NB4 (cell line): ENCODE measurements around the gene MAST4.
A peak's percentile ranks its signal among the peaks of the same experiment; 100 is the strongest.
"Not testable (repeated sequence)": the region's sequence is repeated elsewhere in the genome, so short reads cannot be mapped to it uniquely, and the experiment has no call there.

Experiments used
- DNase-seq: peaks from one replicate; pipeline ENCODE4 v3.0.0; 2010; ENCODE audit warnings: low read depth
- H3K4me3 ChIP-seq: one replicate; pipeline ENCODE4 v1.5.1; 2011; ENCODE audit warnings: mild to moderate bottlenecking, low read depth, low read length, moderate library complexity
- MYC ChIP-seq: IDR thresholded peaks from 2 replicates; pipeline ENCODE4 v1.6.1; 2011; ENCODE audit warnings: low read depth, low read length
- POLR2A ChIP-seq: IDR thresholded peaks from 2 replicates; pipeline ENCODE4 v1.6.1; 2011; ENCODE audit warnings: mild to moderate bottlenecking; ENCODE audit not compliant: insufficient read length; ENCODE audit errors: extremely low read depth
- TF ChIP-seq, protein P1 (sequence below): IDR thresholded peaks from one replicate; pipeline ENCODE4 v1.5.1; 2012; ENCODE audit warnings: low read depth, low read length
- TF ChIP-seq, protein P2 (sequence below): IDR thresholded peaks from 2 replicates; pipeline ENCODE4 v1.6.1; 2011; ENCODE audit warnings: low read depth, low read length

Gene MAST4

DNA sequence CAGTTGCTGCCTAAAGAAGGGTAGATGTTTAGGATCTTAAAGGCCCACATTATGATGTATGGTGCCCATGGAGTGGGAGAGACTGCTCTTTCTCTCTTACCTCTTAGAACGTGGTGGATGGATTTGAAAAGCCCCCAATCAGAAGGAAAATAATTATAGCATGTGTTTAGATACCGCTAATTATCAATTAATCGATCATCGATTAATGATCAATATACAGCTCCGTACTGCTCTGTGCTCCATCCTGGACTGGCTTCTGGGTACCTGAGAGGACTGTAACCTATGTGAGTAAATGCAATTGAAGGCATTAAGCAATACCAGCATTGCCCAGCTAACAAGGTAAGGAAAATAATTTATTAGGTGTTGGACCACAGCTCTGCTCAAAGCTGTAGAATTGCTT lies 149.1 kb downstream of the MAST4 start:
- H3K4me3 ChIP-seq = no peak overlapping the region
- TF ChIP-seq, protein P1, sequence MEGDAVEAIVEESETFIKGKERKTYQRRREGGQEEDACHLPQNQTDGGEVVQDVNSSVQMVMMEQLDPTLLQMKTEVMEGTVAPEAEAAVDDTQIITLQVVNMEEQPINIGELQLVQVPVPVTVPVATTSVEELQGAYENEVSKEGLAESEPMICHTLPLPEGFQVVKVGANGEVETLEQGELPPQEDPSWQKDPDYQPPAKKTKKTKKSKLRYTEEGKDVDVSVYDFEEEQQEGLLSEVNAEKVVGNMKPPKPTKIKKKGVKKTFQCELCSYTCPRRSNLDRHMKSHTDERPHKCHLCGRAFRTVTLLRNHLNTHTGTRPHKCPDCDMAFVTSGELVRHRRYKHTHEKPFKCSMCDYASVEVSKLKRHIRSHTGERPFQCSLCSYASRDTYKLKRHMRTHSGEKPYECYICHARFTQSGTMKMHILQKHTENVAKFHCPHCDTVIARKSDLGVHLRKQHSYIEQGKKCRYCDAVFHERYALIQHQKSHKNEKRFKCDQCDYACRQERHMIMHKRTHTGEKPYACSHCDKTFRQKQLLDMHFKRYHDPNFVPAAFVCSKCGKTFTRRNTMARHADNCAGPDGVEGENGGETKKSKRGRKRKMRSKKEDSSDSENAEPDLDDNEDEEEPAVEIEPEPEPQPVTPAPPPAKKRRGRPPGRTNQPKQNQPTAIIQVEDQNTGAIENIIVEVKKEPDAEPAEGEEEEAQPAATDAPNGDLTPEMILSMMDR = no peak
- TF ChIP-seq, protein P2, sequence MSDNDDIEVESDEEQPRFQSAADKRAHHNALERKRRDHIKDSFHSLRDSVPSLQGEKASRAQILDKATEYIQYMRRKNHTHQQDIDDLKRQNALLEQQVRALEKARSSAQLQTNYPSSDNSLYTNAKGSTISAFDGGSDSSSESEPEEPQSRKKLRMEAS = no peak
- TF ChIP-seq POLR2A = no peak
- no peak for TF ChIP-seq MYC
- DNase-seq = no peak

- TF ChIP-seq, protein P1 = no peak
- TF ChIP-seq POLR2A = no peak
- TF ChIP-seq, protein P2 = no peak
- no peak for TF ChIP-seq MYC
- DNase-seq = no peak
- H3K4me3 ChIP-seq = no peak overlapping the region
These were observed 151.4 kb downstream of the MAST4 start for GRCh38 chr5:66747607-66748006.

- DNase-seq = not testable (repeated sequence)
These were observed 156.5 kb downstream of the MAST4 start for GRCh38 chr5:66752668-66753067.

GRCh38 chr5:66757219-66757833 lies 161.1 kb downstream of the MAST4 start:
- no peak overlapping the region for H3K4me3 ChIP-seq
- peak; percentile 37 for DNase-seq
- TF ChIP-seq, protein P2 = no peak
- TF ChIP-seq, protein P1 = no peak
- TF ChIP-seq MYC (no peak), POLR2A (no peak)

More at GRCh38 chr5:66752668-66753067, 156.5 kb downstream of the MAST4 start:
- H3K4me3 ChIP-seq = not testable (repeated sequence)

DNA sequence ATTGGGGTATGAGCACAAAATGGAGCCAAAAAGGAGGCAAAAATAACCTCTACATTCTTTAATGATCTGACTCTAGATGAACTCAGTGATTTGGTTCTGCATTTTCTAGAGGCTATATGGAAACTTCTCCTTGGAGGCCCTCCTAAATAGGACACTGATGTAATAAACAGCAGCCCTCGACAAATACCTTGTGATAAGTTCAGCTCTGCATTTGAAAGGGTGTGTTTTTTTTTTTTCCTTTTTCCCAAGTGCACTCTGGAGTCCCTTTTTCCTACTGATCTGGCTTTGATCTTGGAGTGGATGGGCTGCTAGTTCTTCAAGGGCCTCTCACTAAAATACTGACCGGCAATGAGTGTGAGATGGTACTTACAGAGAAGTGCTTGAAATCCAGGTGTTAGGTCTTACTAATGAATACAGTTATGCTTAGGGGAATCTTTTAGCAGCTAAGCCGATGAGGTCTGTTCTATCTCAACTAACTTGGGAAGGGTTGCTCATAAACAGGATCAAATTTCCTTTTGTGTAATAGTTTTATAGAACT lies 161.7 kb downstream of the MAST4 start:
- DNase-seq = no peak
- TF ChIP-seq POLR2A (no peak), MYC (no peak)
- TF ChIP-seq, protein P2 = no peak
- TF ChIP-seq, protein P1 = no peak
- no peak overlapping the region for H3K4me3 ChIP-seq

- H3K4me3 ChIP-seq = no peak overlapping the region
- TF ChIP-seq MYC (no peak), POLR2A (no peak)
- TF ChIP-seq, protein P1 = no peak
- TF ChIP-seq, protein P2 = no peak
- DNase-seq = no peak
These were observed 173.0 kb downstream of the MAST4 start for GRCh38 chr5:66769030-66769733.
